ENCODE results near the gene EGF. TPM values are rescaled to one million over a fixed set of nuclear protein-coding genes. Genes with fewer than 3 reads are reported as not detected.
"Not testable (repeated sequence)": the region's sequence is repeated elsewhere in the genome, so short reads cannot be mapped to it uniquely, and the experiment has no call there.

The EGF gene
- total RNA-seq, 2 experiments from 2014 or later, result not detected

DNA sequence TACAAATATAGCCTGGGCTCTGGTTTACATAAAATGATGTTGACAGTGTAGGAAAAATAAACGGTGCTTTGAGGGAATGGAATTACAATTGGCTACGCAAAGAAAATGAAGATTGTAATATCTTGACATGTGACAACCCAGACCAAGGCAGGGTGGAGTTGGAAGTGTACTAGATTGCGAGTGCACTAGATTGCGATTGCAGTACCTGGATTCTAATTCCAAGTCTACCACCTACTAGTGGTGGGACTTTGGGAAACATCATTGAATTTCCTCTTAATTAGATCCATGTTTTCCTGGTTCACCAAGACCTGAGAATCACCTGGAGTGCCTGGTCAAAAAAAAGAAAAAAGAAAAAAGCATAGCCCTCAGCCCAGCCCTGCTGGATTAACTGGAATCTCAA, 18.6 kb downstream of the EGF start:
- ChIA-PET CTCF (ENCODE audit: unreplicated experiment) (no interaction called here), POLR2A (no interaction called here)
- BruUV-seq (replicated peaks), result no TSS peak

DNA sequence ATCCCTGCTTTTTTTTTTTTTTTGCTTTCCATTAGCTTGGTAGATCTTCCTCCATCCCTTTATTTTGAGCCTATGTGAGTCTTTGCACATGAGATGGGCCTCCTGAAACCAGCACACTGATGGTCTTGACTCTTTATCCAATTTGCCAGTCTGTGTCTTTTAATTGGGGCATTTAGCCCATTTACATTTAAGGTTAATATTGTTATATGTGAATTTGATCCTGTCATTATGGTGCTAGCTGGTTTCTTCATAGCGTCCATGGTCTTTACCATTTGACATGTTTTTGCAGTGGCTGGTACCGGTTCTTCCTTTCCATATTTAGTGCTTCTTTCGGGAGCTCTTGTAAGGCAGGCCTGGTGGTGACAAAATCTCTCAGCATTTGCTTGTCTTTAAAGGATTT, 24.7 kb downstream of the EGF start:
- BruUV-seq (replicated peaks), result not testable (repeated sequence)

More for the DNA sequence above, 18.6 kb downstream of the EGF start:
- no peaks in the 10 kb centered on the region for H4K20me1 ChIP-seq (ENCODE audit: insufficient read depth, low read length)
- H3K27ac ChIP-seq (ENCODE audit: low read depth, low read length, poor library complexity, severe bottlenecking), result no peak overlapping the region
- no peaks in the 10 kb centered on the region for H3K9me2 ChIP-seq (ENCODE audit: insufficient read depth, low read length)
- H3K4me2 ChIP-seq (ENCODE audit: low read length), result no peak overlapping the region
- no peaks in the 10 kb centered on the region for H3K79me2 ChIP-seq (ENCODE audit: insufficient read depth, low read depth, low read length)
- H3K4me1 ChIP-seq (ENCODE audit: insufficient read depth, low read length, poor library complexity, severe bottlenecking), result no peaks in the 10 kb centered on the region
- TF ChIP-seq, protein P1, sequence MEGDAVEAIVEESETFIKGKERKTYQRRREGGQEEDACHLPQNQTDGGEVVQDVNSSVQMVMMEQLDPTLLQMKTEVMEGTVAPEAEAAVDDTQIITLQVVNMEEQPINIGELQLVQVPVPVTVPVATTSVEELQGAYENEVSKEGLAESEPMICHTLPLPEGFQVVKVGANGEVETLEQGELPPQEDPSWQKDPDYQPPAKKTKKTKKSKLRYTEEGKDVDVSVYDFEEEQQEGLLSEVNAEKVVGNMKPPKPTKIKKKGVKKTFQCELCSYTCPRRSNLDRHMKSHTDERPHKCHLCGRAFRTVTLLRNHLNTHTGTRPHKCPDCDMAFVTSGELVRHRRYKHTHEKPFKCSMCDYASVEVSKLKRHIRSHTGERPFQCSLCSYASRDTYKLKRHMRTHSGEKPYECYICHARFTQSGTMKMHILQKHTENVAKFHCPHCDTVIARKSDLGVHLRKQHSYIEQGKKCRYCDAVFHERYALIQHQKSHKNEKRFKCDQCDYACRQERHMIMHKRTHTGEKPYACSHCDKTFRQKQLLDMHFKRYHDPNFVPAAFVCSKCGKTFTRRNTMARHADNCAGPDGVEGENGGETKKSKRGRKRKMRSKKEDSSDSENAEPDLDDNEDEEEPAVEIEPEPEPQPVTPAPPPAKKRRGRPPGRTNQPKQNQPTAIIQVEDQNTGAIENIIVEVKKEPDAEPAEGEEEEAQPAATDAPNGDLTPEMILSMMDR (conservative IDR thresholded peaks at IDR 0.05; ENCODE audit: low read length), result no peak
- no peak for TF ChIP-seq EZH2phosphoT487 (IDR thresholded peaks at IDR 0.05; ENCODE audit: borderline replicate concordance, low read depth, low read length)
- DNase-seq (ENCODE audit: low spot score), result no peak
- no peak overlapping the region for H3K4me3 ChIP-seq (ENCODE audit: low read depth, low read length, poor library complexity, severe bottlenecking)
- H3K36me3 ChIP-seq (ENCODE audit: insufficient read depth, low read length), result no peaks in the 10 kb centered on the region
- intact Hi-C loops (cut with micrococcal nuclease; ENCODE audit: unreplicated experiment), result no loop called here
- H2AFZ ChIP-seq (ENCODE audit: low read length), result no peak overlapping the region
- H3K9me3 ChIP-seq (ENCODE audit: low read length), result no peaks in the 10 kb centered on the region

DNA sequence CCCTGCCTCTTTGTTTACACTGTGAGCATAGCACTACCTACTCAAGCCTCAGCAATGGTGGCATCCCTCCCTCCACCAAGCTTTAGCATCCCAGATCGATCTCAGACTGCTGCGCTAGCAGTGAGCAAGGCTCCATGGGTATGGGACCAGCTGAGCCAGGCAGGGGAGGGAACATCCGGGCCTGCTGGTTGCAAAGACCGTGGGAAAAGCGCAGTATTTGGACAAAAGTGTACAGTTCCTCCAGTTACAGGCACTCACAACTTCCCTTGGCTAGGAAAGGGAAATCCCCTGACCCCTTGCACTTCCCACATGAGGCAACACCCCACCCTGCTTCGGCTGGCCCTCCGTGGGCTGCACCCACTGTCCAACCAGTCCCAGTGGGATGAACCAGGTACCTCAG, 26.5 kb downstream of the EGF start:
- DNase-seq (ENCODE audit: low spot score), result no peak
- Histone ChIP-seq H3K4me2 (ENCODE audit: low read length) (no peak overlapping the region), H3K4me3 (ENCODE audit: low read depth, low read length, poor library complexity, severe bottlenecking) (no peak overlapping the region), H3K27ac (ENCODE audit: low read depth, low read length, poor library complexity, severe bottlenecking) (no peak overlapping the region), H3K9me2 (ENCODE audit: insufficient read depth, low read length) (no peaks in the 10 kb centered on the region), H3K4me1 (ENCODE audit: insufficient read depth, low read length, poor library complexity, severe bottlenecking) (no peaks in the 10 kb centered on the region), H4K20me1 (ENCODE audit: insufficient read depth, low read length) (no peaks in the 10 kb centered on the region), H3K79me2 (ENCODE audit: insufficient read depth, low read depth, low read length) (no peaks in the 10 kb centered on the region), H3K36me3 (ENCODE audit: insufficient read depth, low read length) (no peaks in the 10 kb centered on the region), H2AFZ (ENCODE audit: low read length) (no peak overlapping the region), H3K9me3 (ENCODE audit: low read length) (no peaks in the 10 kb centered on the region)
- ChIA-PET POLR2A (interaction anchor here (0.6 to 1.4 kb wide), 3 partner anchors 10 to 312 kb away, joined by 3 read pairs; no protein-coding TSS in a partner anchor), CTCF (ENCODE audit: unreplicated experiment) (interaction anchor here (0.5 kb wide), 1 partner anchor 831 kb away, joined by 3 read pairs; no protein-coding TSS in a partner anchor)
- no TSS peak for BruUV-seq (replicated peaks)
- TF ChIP-seq EZH2phosphoT487 (IDR thresholded peaks at IDR 0.05; ENCODE audit: borderline replicate concordance, low read depth, low read length), result no peak
- TF ChIP-seq, protein P1 (conservative IDR thresholded peaks at IDR 0.05; ENCODE audit: low read length), result no peak
- intact Hi-C loops (cut with micrococcal nuclease; ENCODE audit: unreplicated experiment), result no loop called here

More for the DNA sequence above, 24.7 kb downstream of the EGF start:
- H3K9me2 ChIP-seq (ENCODE audit: insufficient read depth, low read length); H3K36me3 ChIP-seq (ENCODE audit: insufficient read depth, low read length); H3K4me1 ChIP-seq (ENCODE audit: insufficient read depth, low read length, poor library complexity, severe bottlenecking); H3K79me2 ChIP-seq (ENCODE audit: insufficient read depth, low read depth, low read length); intact Hi-C loops (cut with micrococcal nuclease; ENCODE audit: unreplicated experiment); H3K9me3 ChIP-seq (ENCODE audit: low read length); DNase-seq (ENCODE audit: low spot score); H3K4me2 ChIP-seq (ENCODE audit: low read length); CTCF ChIA-PET (ENCODE audit: unreplicated experiment); H4K20me1 ChIP-seq (ENCODE audit: insufficient read depth, low read length); H3K4me3 ChIP-seq (ENCODE audit: low read depth, low read length, poor library complexity, severe bottlenecking); H3K27ac ChIP-seq (ENCODE audit: low read depth, low read length, poor library complexity, severe bottlenecking); H2AFZ ChIP-seq (ENCODE audit: low read length): not testable (repeated sequence)
- POLR2A ChIA-PET, result interaction anchor here (0.7 kb wide), 1 partner anchor 365 kb away, joined by 3 read pairs; no protein-coding TSS in a partner anchor

All from OCI-LY7 (cell line).